ENCODE data around the gene TXNDC17. TPM values are rescaled to one million over a fixed set of nuclear protein-coding genes. Genes with fewer than 3 reads are reported as not detected.

The TXNDC17 gene
- total and polyA plus RNA-seq, 9 of the 15 experiments (the other 6 are each of a cell fraction or from before 2014, with no cell fraction given): 108 to 759 (median 179) TPM

DNA sequence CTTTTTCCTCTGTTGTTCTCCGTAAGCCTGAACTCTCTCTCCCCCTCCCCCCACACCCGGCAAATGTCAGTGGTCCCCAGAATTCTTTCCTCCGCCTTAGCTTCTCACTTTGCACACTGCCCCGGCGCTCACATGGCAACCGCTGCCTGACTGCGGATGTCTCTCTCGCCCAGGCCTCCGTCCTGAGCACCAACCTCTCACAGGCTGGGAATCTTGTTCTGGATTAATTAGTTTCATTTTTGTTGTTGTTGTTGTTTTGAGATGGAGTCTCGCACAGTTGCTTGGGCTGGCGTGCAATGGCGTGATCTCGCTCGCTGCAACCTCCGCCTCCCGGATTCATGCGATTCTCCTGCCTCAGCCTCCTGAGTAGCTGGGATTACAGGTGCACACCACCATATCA is 27.4 kb downstream of the TXNDC17 start:
- TF ChIP-seq, protein P1, sequence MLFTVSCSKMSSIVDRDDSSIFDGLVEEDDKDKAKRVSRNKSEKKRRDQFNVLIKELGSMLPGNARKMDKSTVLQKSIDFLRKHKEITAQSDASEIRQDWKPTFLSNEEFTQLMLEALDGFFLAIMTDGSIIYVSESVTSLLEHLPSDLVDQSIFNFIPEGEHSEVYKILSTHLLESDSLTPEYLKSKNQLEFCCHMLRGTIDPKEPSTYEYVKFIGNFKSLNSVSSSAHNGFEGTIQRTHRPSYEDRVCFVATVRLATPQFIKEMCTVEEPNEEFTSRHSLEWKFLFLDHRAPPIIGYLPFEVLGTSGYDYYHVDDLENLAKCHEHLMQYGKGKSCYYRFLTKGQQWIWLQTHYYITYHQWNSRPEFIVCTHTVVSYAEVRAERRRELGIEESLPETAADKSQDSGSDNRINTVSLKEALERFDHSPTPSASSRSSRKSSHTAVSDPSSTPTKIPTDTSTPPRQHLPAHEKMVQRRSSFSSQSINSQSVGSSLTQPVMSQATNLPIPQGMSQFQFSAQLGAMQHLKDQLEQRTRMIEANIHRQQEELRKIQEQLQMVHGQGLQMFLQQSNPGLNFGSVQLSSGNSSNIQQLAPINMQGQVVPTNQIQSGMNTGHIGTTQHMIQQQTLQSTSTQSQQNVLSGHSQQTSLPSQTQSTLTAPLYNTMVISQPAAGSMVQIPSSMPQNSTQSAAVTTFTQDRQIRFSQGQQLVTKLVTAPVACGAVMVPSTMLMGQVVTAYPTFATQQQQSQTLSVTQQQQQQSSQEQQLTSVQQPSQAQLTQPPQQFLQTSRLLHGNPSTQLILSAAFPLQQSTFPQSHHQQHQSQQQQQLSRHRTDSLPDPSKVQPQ (CRISPR knock-in tag; IDR thresholded peaks at IDR 0.05; ENCODE audit: borderline replicate concordance): no peak
- Histone ChIP-seq H3K9me1 (ENCODE audit: control insufficient read depth, insufficient read depth, low read length) (no peaks in the 10 kb centered on the region), H2AFZ (ENCODE audit: low read depth, low read length) (no peak overlapping the region), H3K9me3 (replicated peaks; ENCODE audit: control insufficient read depth, insufficient read depth, low read depth, low read length) (no peaks in the 10 kb centered on the region), H3K27me3 (ENCODE audit: control insufficient read depth in 2 of 2, insufficient read depth in 2 of 2, low read length in 2 of 2) (peaks cover 6 to 39% of the 10 kb centered on the region in 2 experiments; a peak in 4 of 5 replicates), H3K27ac (ENCODE audit: extremely low read depth, low read depth, low read length) (no peak overlapping the region), H3K9ac (ENCODE audit: insufficient read depth in 1 of 2, low read depth in 2 of 2, low read length in 2 of 2) (no peak overlapping the region), H3K4me3 (no peak overlapping the region), H3K4me1 (replicated peaks in 1 of 2; ENCODE audit: control insufficient read depth in 2 of 2, insufficient read depth in 2 of 2, low read length in 2 of 2) (no peaks in the 10 kb centered on the region; a peak in 1 of 5 replicates), H3K4me2 (ENCODE audit: insufficient read depth, low read length) (no peak overlapping the region), H3K79me2 (ENCODE audit: control insufficient read depth, insufficient read depth, low read length) (no peaks in the 10 kb centered on the region), H3K36me3 (ENCODE audit: control insufficient read depth, insufficient read depth, low read length) (no peaks in the 10 kb centered on the region), H4K20me1 (replicated peaks; ENCODE audit: control insufficient read depth, insufficient read depth, low read length) (no peaks in the 10 kb centered on the region)
- no peak for DNase-seq (ENCODE audit: extremely low read depth in 1 of 4, low spot score in 3 of 4)
- CTCF ChIA-PET (ENCODE audit: low intra/inter-chr PET ratio): no interaction called here
- no peak for FAIRE-seq
- no TSS peak for BruUV-seq (replicated peaks)
- intact Hi-C loops (cut with micrococcal nuclease) (loop anchor here (5.0 kb wide), 2 partner anchors 174 to 344 kb away; partner anchors contain the start of gene RNASEK), in situ Hi-C loops (cut with MboI) (loop anchor here (5.0 kb wide), 1 partner anchor 339 kb away; no protein-coding TSS in a partner anchor)
- POLR2A ChIA-PET: no interaction called here
- ATAC-seq: no peak
- WGBS (ENCODE audit: insufficient coverage, low coverage, missing lambda C conversion rate): 31% methylated on average over 15 of the region's 17 CpGs

All from K562 (cell line).